ENCODE data around the gene GATAD1. TPM values are rescaled to one million over a fixed set of nuclear protein-coding genes. Genes with fewer than 3 reads are reported as not detected.

Gene GATAD1
- total and polyA plus RNA-seq, 2 of the 8 experiments (the other 6 are each of a cell fraction or from before 2014, with no cell fraction given): 17.1 to 34.7 TPM

- H3K4me1 ChIP-seq (replicated peaks in 1 of 4; ENCODE audit: control insufficient read depth in 3 of 4, insufficient read depth in 4 of 4, low read length in 3 of 4): peaks cover 0 to 7% (median 5%) of the 10 kb centered on the region in 4 experiments; a peak in 4 of 7 replicates
Observed at GRCh38 chr7:92432299-92432946, 14.9 kb upstream of the GATAD1 start.

More at GRCh38 chr7:92432299-92432946, 14.9 kb upstream of the GATAD1 start:
- TF ChIP-seq MAFK (IDR thresholded peaks at IDR 0.05; ENCODE audit: low read depth, low read length): no peak
- TF ChIP-seq TAF1 (IDR thresholded peaks at IDR 0.05; ENCODE audit: low read depth, low read length): no peak
- TF ChIP-seq CTBP2 (IDR thresholded peaks at IDR 0.05; ENCODE audit: borderline replicate concordance, insufficient read depth, insufficient read length, low read length): no peak
- TF ChIP-seq EP300 (IDR thresholded peaks at IDR 0.05; ENCODE audit: borderline replicate concordance in 1 of 2, low read depth in 2 of 2, low read length in 2 of 2): no peak
- TF ChIP-seq SP4 (IDR thresholded peaks at IDR 0.05; ENCODE audit: low read length): no peak
- no peak for TF ChIP-seq CBX5 (IDR thresholded peaks at IDR 0.05; ENCODE audit: low read depth, low read length)
- TF ChIP-seq SP2 (IDR thresholded peaks at IDR 0.05; ENCODE audit: low read length): no peak
- WGBS, 2 experiments (ENCODE audit: extremely low coverage in 1 of 2, insufficient coverage in 1 of 2, insufficient read length in 1 of 2, insufficient replicate concordance in 2 of 2, low coverage in 1 of 2, low lambda C conversion rate in 2 of 2, missing lambda C conversion rate in 1 of 2): 86% methylated on average over 3 of the region's 3 CpGs; no CpG with 5 or more reads in 1 of the 2 experiments
- no peak overlapping the region for H3K27ac ChIP-seq (ENCODE audit: low read depth, low read length)
- H4K8ac ChIP-seq (ENCODE audit: extremely low read depth, insufficient read depth, low read length): no peak overlapping the region
- H3K9me3 ChIP-seq (ENCODE audit: insufficient read depth in 2 of 2, low read depth in 1 of 2, low read length in 1 of 2): no peaks in the 10 kb centered on the region
- H4K91ac ChIP-seq (replicated peaks; ENCODE audit: insufficient read length, low read length): no peak overlapping the region
- no peaks in the 10 kb centered on the region for H3K23me2 ChIP-seq (ENCODE audit: low read depth, low read length)
- no peak overlapping the region for H2BK120ac ChIP-seq (replicated peaks; ENCODE audit: low read depth, low read length)
- H2BK12ac ChIP-seq (ENCODE audit: low read depth, low read length): no peak overlapping the region
- no peak overlapping the region for H3K4me3 ChIP-seq (ENCODE audit: extremely low read depth in 1 of 4, insufficient read depth in 2 of 4, low read depth in 3 of 4, low read length in 4 of 4)
- H3K79me1 ChIP-seq (ENCODE audit: low read depth, low read length): no peaks in the 10 kb centered on the region
- H2BK15ac ChIP-seq (ENCODE audit: low read length): no peak overlapping the region
- ChIA-PET POLR2A (ENCODE audit: partially characterized antibody) (interaction anchor here (1.4 kb wide), 1 partner anchor 15 kb away, joined by 4 read pairs; the partner anchor contains the start of gene GATAD1), CTCF (ENCODE audit: partially characterized antibody) (interaction anchor here (0.6 to 1.4 kb wide), 2 partner anchors 8 to 14 kb away, joined by 3 to 4 read pairs; no protein-coding TSS in a partner anchor)
- H3K4me2 ChIP-seq (ENCODE audit: insufficient read depth in 1 of 2, low read depth in 2 of 2, low read length in 2 of 2): no peak overlapping the region
- H2BK20ac ChIP-seq (ENCODE audit: low read length): no peak overlapping the region; the same call in 1 of the 2 replicates
- H3K23ac ChIP-seq (ENCODE audit: insufficient read length): no peak overlapping the region
- no peak overlapping the region for H2BK5ac ChIP-seq (ENCODE audit: low read depth, low read length)
- no peak overlapping the region for H3K14ac ChIP-seq (ENCODE audit: insufficient read length)
- DNase-seq (ENCODE audit: low read depth in 1 of 2, low spot score in 2 of 2) (no peak), FAIRE-seq (no peak)
- no peaks in the 10 kb centered on the region for H4K20me1 ChIP-seq (replicated peaks in 1 of 2; ENCODE audit: control insufficient read depth in 1 of 2, insufficient read depth in 2 of 2, low read length in 2 of 2)
- no peak overlapping the region for H3K56ac ChIP-seq (replicated peaks; ENCODE audit: insufficient read length, low read depth, low read length)
- H4K5ac ChIP-seq (ENCODE audit: insufficient read length, low read depth, low read length): no peak overlapping the region
- no peak overlapping the region for H2AK5ac ChIP-seq (ENCODE audit: low read depth, low read length)
- H3K18ac ChIP-seq (ENCODE audit: extremely low read depth, low read length): no peak overlapping the region
- no peaks in the 10 kb centered on the region for H3K36me3 ChIP-seq (ENCODE audit: control insufficient read depth in 2 of 4, insufficient read depth in 4 of 4, low read length in 3 of 4)
- H3K27me3 ChIP-seq (replicated peaks in 1 of 4; ENCODE audit: control insufficient read depth in 3 of 4, extremely low read depth in 1 of 4, insufficient read depth in 3 of 4, low read length in 3 of 4): no peaks in the 10 kb centered on the region
- no peak overlapping the region for H3K9ac ChIP-seq (replicated peaks in 1 of 4; ENCODE audit: extremely low read depth in 1 of 4, low read depth in 3 of 4, low read length in 3 of 4)
- no peak overlapping the region for H2AFZ ChIP-seq (ENCODE audit: low read length)
- H3K79me2 ChIP-seq (ENCODE audit: control insufficient read depth in 1 of 2, insufficient read depth in 2 of 2, low read length in 2 of 2): no peaks in the 10 kb centered on the region
- no peak overlapping the region for H3K4ac ChIP-seq (replicated peaks; ENCODE audit: insufficient read length, low read depth, low read length)
